ENCODE results near the gene NFATC4.
A peak's percentile ranks its signal among the peaks of the same experiment; 100 is the strongest.

Gene NFATC4

GRCh38 chr14:24389226-24389848 is 21.4 kb downstream of the NFATC4 start:
- DNase-seq (ENCODE audit: low spot score): no peak

DNA sequence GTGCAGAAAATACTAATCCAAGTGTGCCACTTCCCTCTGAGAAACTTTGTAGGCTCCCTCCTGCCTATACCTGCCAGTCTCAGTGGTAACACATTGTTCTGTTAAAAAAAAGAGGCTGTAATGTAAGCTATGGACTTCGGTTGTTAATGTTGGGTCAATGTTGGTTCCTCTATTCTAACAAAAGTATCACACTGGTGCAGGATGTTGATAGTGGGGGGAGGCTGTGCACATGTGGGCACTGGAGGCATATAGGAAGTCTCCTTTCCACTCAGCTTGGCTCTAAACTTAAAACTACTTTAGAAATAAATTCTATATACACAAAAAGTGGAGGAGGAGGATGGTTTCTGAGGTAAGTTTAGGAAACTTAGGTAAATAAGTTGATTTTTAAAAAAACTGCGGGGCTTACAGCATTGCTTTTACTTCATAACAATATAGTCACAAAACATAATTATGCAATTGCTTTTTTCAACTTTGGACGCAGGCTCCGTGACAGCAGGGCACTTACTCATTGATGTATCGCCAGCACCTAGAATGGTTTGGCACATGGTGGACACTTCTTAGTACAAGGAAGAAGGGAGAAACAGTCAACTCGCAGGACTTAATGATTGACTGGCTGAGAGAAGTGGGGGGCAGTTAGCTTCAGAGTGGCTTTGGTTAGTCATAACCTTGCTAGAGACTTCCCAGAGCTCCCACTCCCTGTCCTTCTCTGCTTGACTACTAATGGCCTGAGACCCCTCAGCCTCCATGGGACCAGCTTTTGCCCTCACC is 22.9 kb downstream of the NFATC4 start:
- no peak for DNase-seq (ENCODE audit: low spot score)

DNA sequence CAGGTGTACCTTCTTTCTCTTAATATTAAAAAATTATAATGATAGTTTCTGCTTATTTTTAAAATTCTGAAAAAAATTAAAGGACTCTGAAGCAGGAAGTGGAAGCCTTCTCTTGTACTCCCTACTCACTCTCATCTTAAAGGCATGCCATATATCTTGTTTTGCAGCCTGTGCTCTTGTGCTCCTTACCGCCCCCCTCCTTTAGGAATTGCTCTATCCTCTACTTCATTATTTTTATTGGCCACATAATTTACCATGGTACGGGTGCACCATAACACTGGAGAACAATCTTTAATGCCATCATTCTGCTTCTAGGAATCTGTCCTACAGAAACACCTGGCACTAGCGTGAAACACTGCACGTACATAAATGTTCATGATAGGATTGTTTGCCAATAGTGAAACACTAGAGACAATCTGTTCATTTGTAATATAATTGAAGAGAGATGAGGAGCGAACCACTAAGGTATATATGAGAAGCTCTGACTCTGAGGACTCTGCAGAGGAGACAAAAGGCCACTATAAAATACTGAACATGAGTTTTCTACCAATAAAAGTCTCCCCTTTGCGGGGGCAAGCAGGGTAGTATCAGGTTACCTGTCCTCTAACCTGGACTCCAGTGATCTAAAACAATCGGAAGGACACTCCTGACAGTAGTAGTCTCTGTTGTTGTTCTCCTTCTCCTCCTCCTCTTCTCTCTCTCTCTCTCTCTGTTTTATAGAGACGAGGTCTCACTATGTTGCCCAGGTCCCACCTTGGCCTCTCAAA is 24.5 kb downstream of the NFATC4 start:
- no peak for DNase-seq (ENCODE audit: low spot score)

- DNase-seq (ENCODE audit: low spot score): no peak
These were observed 26.3 kb downstream of the NFATC4 start for GRCh38 chr14:24394275-24394674.

DNA sequence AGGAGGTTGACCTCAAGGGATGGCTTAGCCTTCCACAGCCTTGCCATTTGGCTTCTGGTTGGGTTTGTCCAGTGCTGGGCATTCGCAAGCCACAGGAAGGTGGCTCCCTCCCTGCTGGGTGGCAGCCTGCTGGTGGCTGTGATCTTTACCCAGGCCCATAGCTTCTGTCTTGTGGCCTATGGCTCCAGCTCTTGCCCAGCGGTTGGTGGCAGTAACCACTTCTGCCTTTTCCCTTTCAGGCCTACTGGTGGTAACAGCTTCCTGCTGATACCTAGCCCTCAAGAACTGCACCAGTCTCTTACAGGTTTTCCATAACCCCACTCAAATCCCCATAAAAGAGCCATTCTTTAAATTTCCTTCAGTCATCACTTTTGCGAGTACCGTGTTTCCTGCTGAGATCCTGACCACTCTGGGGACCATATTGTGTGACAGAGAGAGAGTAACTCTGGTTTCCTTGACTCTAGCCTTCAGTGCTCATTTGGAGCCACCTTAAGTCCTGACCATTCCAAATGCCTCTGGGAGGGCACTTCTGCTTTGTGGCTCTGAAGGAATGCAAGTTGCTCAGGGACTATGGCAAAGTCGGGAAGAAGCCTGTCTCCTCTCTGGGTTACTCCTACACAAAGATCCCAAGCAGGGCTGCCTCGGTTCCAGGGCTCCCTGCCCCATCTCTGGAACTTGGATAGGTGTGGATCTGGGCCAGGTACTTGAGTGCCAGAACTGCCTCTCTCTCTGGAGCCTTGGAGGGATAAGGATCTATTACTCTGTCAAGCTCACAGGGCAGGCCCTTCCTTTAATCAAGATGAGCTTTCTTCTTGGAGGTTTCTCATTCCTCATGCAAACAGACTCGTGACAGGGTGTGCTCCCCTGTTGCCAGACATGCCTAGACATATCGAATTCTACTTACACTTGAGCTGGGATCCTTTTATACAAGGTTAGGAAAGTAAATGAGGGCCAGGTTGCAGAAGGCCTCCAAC is 27.9 kb downstream of the NFATC4 start:
- no peak for DNase-seq (ENCODE audit: low spot score)

- DNase-seq (ENCODE audit: low spot score): no peak
These were observed 29.8 kb downstream of the NFATC4 start for GRCh38 chr14:24397639-24398292.

DNA sequence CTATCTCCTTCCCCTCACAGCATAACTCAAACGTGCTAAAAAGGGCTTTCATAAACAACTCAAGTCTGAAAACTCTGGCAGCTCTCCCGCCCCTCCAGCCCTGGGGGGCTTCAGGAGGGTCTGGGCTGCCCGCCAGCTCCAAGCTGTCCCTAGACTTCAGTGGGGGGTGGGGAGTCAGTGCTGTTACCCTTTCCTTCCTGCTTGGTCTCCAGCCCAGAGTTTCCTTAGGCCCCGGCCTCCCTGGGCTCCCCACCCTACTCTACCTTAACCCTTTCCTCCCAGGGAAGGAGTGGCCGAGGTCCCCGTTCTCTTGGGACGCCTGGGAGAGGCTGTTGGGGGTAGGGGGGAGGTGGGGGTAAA is 30.3 kb downstream of the NFATC4 start:
- DNase-seq (ENCODE audit: low spot score): no peak

- DNase-seq (ENCODE audit: low spot score): no peak
These were observed 30.9 kb downstream of the NFATC4 start, which contains the start of gene NYNRIN for GRCh38 chr14:24398653-24399446. TSS of gene NYNRIN (plus strand) at chr14:24399003. CDS start at chr14:24399247, 244 bp downstream.

GRCh38 chr14:24399447-24399822 is 31.5 kb downstream of the NFATC4 start:
- no peak for DNase-seq (ENCODE audit: low spot score)

- no peak for DNase-seq (ENCODE audit: low spot score)
These were observed 32.2 kb downstream of the NFATC4 start for GRCh38 chr14:24399999-24400718.

GRCh38 chr14:24401810-24402702 is 34.1 kb downstream of the NFATC4 start:
- DNase-seq (ENCODE audit: low spot score): no peak

GRCh38 chr14:24403294-24403998 is 35.5 kb downstream of the NFATC4 start:
- DNase-seq (ENCODE audit: low spot score): peak; percentile 11

DNA sequence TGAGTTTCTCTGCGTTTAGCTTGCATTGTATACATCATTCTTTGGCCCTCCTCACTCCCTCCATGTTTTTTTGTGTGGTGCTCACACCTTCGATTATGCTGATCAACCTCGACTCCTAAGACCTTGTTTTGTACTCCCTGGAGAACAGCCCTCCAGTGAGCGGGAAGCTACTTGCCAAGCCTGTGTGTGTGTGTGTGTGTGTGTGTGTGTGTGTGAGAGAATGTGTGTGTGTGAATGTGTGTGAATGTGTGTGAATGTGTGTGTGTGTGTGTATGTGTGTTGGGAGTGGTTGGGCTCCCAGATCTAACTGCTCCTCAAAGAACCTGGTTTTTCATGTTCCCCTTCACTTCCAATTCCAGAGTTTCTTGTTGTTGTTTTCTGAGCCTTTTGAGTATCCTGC is 36.8 kb downstream of the NFATC4 start:
- no peak for DNase-seq (ENCODE audit: low spot score)

GRCh38 chr14:24406416-24406815 is 38.4 kb downstream of the NFATC4 start:
- DNase-seq (ENCODE audit: low spot score): no peak

GRCh38 chr14:24407608-24408325 is 39.8 kb downstream of the NFATC4 start:
- no peak for DNase-seq (ENCODE audit: low spot score)

DNA sequence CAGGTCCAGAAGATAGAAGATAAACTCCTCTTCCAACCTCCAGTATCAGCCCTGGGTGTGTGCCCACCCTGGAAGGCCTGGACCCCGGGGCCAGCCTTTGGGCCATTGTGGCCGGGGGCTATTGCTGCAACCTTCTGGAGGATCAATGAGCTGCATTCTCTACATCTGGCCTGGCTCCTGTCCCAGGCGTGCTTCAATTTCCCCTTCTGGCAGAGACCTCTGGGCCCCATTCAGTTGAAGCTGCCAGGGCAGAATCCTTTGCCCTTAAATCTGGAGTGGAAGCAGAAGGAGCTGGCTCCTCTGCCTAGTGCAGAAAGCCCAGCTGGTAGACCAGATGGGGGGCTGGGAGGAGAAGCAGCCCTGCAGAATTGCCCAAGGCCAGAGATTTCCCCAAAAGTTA is 40.8 kb downstream of the NFATC4 start:
- DNase-seq (ENCODE audit: low spot score): no peak

DNA sequence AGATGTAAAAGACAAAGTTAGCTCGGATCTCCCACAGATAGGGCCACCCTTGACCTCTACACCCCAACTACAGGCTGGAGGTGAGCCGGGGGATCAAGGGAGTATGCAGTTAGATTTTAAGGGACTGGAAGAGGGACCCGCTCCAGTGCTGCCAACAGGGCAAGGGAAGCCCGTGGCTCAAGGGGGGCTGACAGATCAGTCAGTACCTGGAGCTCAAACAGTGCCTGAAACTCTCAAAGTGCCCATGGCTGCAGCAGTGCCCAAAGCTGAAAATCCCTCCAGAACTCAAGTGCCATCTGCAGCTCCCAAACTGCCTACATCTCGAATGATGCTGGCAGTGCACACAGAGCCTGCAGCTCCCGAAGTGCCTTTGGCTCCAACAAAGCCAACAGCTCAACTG is 41.2 kb downstream of the NFATC4 start:
- no peak for DNase-seq (ENCODE audit: low spot score)

All from pons (tissue), 1 donor.